Panc1 (cell line): Measurements from ENCODE around the gene TEKT4. TPM values are rescaled to one million over a fixed set of nuclear protein-coding genes. Genes with fewer than 3 reads are reported as not detected.

ENCODE experiments used
- ATAC-seq: fragments of 200-7000 bp; cut with Tn5 transposase; 2 replicates; pipeline ENCODE4 v1.9.1; 2020; ENCODE audit warnings: mild to moderate bottlenecking, moderate library complexity
- BruUV-seq: library from RNA; stranded (reverse); fragments of 400-500 nt; replicated peaks from 2 replicates; lab custom pipeline; 2021; lab: Mats Ljungman, UMichigan
- CTCF ChIA-PET: fragments of 300-600 bp; sonication (Branson Sonifier 250); formaldehyde crosslinking; loops from one replicate; lab custom pipeline; 2022; ENCODE audit warnings: antibody characterized with exemption; lab: Charles Lee
- POLR2A ChIA-PET: fragments of 300-600 bp; sonication (Branson Sonifier 250); formaldehyde crosslinking; loops from one replicate; lab custom pipeline; 2022; ENCODE audit warnings: antibody characterized with exemption; lab: Charles Lee
- DNase-seq: peaks from one replicate; pipeline ENCODE4 v3.0.0-alpha.2; 2010; ENCODE audit warnings: low read depth, low spot score
- H3K27ac ChIP-seq: 2 replicates; pipeline ENCODE4 v1.5.1; 2011; ENCODE audit warnings: mild to moderate bottlenecking, low read length, inconsistent platforms
- H3K27me3 ChIP-seq: fragments of 200-500 bp; sonication (Bioruptor generic); 2 replicates; pipeline ENCODE4 v1.6.0; 2014; ENCODE audit warnings: low read length, inconsistent platforms; ENCODE audit not compliant: control insufficient read depth, insufficient read depth
- H3K36me3 ChIP-seq: fragments of 200-500 bp; sonication (Bioruptor generic); 2 replicates; pipeline ENCODE4 v1.5.1; 2014; ENCODE audit warnings: inconsistent platforms, mild to moderate bottlenecking, low read length, moderate library complexity; ENCODE audit not compliant: control insufficient read depth, insufficient read depth
- H3K4me1 ChIP-seq: 2 replicates; pipeline ENCODE4 v1.5.1; 2011; ENCODE audit warnings: inconsistent platforms, mild to moderate bottlenecking, low read length, moderate library complexity; ENCODE audit not compliant: control insufficient read depth, insufficient read depth
- H3K4me3 ChIP-seq, 2 experiments: 2 replicates each; pipeline ENCODE4 v1.5.1; 2011 to 2012; ENCODE audit warnings: low read depth in 2 of 2, low read length in 2 of 2, mild to moderate bottlenecking in 2 of 2, inconsistent platforms in 1 of 2, moderate library complexity in 1 of 2
- H3K9me3 ChIP-seq: fragments of 200-500 bp; sonication (Bioruptor generic); 2 replicates; pipeline ENCODE4 v1.5.1; 2014; ENCODE audit warnings: low read depth, mild to moderate bottlenecking, inconsistent platforms, low read length, moderate library complexity; ENCODE audit not compliant: control insufficient read depth, insufficient read depth
- POLR2AphosphoS5 ChIP-seq: IDR thresholded peaks from 2 replicates; pipeline ENCODE4 v1.6.1; 2012; ENCODE audit warnings: mild to moderate bottlenecking, low read depth, low read length, moderate library complexity
- SIN3A ChIP-seq: IDR thresholded peaks from 2 replicates; pipeline ENCODE4 v1.6.1; 2012; ENCODE audit warnings: low read depth, mild to moderate bottlenecking, low read length, moderate library complexity, borderline replicate concordance; ENCODE audit not compliant: insufficient read depth
- TCF7L2 ChIP-seq: IDR thresholded peaks from 2 replicates; pipeline ENCODE4 v1.6.1; 2011; ENCODE audit warnings: mild to moderate bottlenecking, low read depth, low read length, inconsistent platforms
- in situ Hi-C: cut with HindIII; loops from 2 replicates; pipeline ENCODE4 v1.10.0; 2016; ENCODE audit warnings: low sequenced_read_pairs, low pct_unique_long_range_greater_than_20kb
- intact Hi-C: fragments of 100-400 bp; cut with micrococcal nuclease; formaldehyde crosslinking; loops from one replicate; pipeline ENCODE4 v1.10.0; 2022; ENCODE audit not compliant: unreplicated experiment
- total RNA-seq: library from RNA; stranded (reverse); gene quantifications from one replicate; pipeline ENCODE4 v1.2.1, GENCODE V29; 2021; ENCODE audit not compliant: unreplicated experiment
- TF ChIP-seq, protein P1 (sequence below), 2 experiments: IDR thresholded peaks; 2 replicates each; pipeline ENCODE4 v1.6.1; 2011 to 2012; ENCODE audit warnings: low read depth in 2 of 2, control low read depth in 1 of 2, low read length in 1 of 2, mild to moderate bottlenecking in 1 of 2, moderate library complexity in 1 of 2; ENCODE audit not compliant: insufficient read depth in 1 of 2
- TF ChIP-seq, protein P2 (sequence below): fragments of 450-650 bp; IDR thresholded peaks from 2 replicates; pipeline ENCODE4 v1.5.1; 2017; ENCODE audit warnings: mild to moderate bottlenecking

TEKT4 gene
- total RNA-seq, 1 experiment from 2014 or later: 0.26 TPM

DNA sequence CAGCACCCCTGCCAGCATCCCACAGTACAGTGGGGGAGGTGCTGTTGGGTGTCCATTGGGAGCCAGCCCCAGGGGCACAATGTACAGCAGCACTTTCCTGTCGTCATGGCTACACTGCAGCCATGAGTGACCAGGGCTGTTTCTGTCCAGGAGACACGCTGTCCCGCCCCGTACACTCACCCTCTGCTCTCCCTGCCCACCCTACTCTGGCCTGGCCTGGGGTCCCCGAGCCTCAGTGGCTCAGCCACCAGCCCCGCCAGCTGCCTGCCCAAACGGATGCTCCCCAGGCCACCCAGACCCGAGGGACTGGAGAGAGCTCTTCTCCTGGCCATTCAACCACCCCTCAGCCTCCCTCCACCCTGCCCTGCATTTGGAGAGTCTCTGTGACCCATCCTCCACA, 9.3 kb downstream of the TEKT4 start:
- no peak overlapping the region for H3K4me3 ChIP-seq
- H3K9me3 ChIP-seq: no peaks in the 10 kb centered on the region
- H3K4me1 ChIP-seq: no peaks in the 10 kb centered on the region
- no peak for DNase-seq
- H3K36me3 ChIP-seq: no peaks in the 10 kb centered on the region
- intact Hi-C loops (no loop called here), in situ Hi-C loops (no loop called here)
- ATAC-seq: no peak
- ChIA-PET POLR2A (no interaction called here), CTCF (interaction anchor here (0.6 kb wide), 1 partner anchor 11 kb away, joined by 11 read pairs; no protein-coding TSS in a partner anchor)
- TF ChIP-seq SIN3A (no peak), TCF7L2 (no peak), POLR2AphosphoS5 (no peak)
- TF ChIP-seq, protein P1, sequence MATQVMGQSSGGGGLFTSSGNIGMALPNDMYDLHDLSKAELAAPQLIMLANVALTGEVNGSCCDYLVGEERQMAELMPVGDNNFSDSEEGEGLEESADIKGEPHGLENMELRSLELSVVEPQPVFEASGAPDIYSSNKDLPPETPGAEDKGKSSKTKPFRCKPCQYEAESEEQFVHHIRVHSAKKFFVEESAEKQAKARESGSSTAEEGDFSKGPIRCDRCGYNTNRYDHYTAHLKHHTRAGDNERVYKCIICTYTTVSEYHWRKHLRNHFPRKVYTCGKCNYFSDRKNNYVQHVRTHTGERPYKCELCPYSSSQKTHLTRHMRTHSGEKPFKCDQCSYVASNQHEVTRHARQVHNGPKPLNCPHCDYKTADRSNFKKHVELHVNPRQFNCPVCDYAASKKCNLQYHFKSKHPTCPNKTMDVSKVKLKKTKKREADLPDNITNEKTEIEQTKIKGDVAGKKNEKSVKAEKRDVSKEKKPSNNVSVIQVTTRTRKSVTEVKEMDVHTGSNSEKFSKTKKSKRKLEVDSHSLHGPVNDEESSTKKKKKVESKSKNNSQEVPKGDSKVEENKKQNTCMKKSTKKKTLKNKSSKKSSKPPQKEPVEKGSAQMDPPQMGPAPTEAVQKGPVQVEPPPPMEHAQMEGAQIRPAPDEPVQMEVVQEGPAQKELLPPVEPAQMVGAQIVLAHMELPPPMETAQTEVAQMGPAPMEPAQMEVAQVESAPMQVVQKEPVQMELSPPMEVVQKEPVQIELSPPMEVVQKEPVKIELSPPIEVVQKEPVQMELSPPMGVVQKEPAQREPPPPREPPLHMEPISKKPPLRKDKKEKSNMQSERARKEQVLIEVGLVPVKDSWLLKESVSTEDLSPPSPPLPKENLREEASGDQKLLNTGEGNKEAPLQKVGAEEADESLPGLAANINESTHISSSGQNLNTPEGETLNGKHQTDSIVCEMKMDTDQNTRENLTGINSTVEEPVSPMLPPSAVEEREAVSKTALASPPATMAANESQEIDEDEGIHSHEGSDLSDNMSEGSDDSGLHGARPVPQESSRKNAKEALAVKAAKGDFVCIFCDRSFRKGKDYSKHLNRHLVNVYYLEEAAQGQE (IDR thresholded peaks at IDR 0.05; ENCODE audit: insufficient read depth in 1 of 2, low read depth in 2 of 2, low read length in 1 of 2): no peak
- TF ChIP-seq, protein P2, sequence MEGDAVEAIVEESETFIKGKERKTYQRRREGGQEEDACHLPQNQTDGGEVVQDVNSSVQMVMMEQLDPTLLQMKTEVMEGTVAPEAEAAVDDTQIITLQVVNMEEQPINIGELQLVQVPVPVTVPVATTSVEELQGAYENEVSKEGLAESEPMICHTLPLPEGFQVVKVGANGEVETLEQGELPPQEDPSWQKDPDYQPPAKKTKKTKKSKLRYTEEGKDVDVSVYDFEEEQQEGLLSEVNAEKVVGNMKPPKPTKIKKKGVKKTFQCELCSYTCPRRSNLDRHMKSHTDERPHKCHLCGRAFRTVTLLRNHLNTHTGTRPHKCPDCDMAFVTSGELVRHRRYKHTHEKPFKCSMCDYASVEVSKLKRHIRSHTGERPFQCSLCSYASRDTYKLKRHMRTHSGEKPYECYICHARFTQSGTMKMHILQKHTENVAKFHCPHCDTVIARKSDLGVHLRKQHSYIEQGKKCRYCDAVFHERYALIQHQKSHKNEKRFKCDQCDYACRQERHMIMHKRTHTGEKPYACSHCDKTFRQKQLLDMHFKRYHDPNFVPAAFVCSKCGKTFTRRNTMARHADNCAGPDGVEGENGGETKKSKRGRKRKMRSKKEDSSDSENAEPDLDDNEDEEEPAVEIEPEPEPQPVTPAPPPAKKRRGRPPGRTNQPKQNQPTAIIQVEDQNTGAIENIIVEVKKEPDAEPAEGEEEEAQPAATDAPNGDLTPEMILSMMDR: no peak
- H3K27ac ChIP-seq: no peak overlapping the region
- peaks cover 7% of the 10 kb centered on the region; the same call in 1 of the 2 replicates for H3K27me3 ChIP-seq
- no TSS peak for BruUV-seq

DNA sequence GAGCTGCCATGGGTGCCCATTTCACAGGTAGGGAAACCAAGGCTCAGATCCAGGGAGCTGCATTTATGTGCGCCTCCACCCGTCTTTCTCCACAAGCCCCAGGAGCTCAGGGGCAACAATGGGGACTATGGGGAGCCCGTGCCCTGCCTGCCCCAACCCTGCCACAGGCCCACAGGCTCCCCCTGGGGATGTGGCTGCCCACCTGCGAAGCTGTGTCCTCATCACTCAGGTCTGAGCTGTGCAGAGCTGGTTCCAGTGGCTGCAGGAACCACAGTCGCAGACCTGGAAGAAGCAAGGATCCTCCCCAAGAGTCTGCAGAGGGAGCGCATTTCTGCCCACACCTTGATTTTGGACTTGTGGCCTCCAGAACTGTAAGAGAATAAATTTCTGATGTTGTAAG, 9.8 kb downstream of the TEKT4 start:
- no peak for ATAC-seq
- intact Hi-C loops: no loop called here

More for the DNA sequence above, 9.8 kb downstream of the TEKT4 start:
- in situ Hi-C loops: no loop called here
- Histone ChIP-seq H3K4me3 (no peak overlapping the region), H3K27ac (no peak overlapping the region), H3K27me3 (peaks cover 7% of the 10 kb centered on the region; the same call in 1 of the 2 replicates), H3K36me3 (no peaks in the 10 kb centered on the region), H3K9me3 (no peaks in the 10 kb centered on the region), H3K4me1 (no peaks in the 10 kb centered on the region)
- TF ChIP-seq TCF7L2: no peak
- TF ChIP-seq, protein P2: no peak
- TF ChIP-seq, protein P1 (IDR thresholded peaks at IDR 0.05; ENCODE audit: insufficient read depth in 1 of 2, low read depth in 2 of 2, low read length in 1 of 2): no peak
- ChIA-PET POLR2A (no interaction called here), CTCF (no interaction called here)
- DNase-seq: no peak
- BruUV-seq: no TSS peak
